GM12874 (cell line): ENCODE measurements around the gene PMF1.

Experiments
- CTCF ChIP-seq: IDR thresholded peaks from 2 replicates; pipeline ENCODE4 v1.5.1; 2011; ENCODE audit warnings: low read depth, mild to moderate bottlenecking, control low read depth, low read length, moderate library complexity; ENCODE audit not compliant: insufficient read depth

Gene PMF1

GRCh38 chr1:156177919-156178654 lies 34.7 kb upstream of the PMF1 start:
- TF ChIP-seq CTCF = no peak

GRCh38 chr1:156180471-156180870 lies 32.3 kb upstream of the PMF1 start:
- TF ChIP-seq CTCF = no peak

GRCh38 chr1:156191292-156191964 lies 21.4 kb upstream of the PMF1 start:
- no peak for TF ChIP-seq CTCF

DNA sequence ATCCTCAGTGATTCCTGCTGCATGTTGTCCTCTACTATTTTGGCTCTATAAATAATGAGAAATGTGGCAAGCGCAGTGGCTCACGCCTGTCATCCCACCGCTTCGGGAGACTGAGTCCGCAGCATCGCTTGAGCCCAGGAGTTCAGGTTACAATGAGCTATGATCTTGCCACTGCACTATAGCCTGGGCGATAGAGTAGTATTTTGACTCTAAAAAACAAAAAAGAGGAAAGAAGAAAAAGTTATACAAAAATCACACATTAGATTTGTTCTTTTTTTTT lies 19.7 kb upstream of the PMF1 start:
- TF ChIP-seq CTCF = no peak

DNA sequence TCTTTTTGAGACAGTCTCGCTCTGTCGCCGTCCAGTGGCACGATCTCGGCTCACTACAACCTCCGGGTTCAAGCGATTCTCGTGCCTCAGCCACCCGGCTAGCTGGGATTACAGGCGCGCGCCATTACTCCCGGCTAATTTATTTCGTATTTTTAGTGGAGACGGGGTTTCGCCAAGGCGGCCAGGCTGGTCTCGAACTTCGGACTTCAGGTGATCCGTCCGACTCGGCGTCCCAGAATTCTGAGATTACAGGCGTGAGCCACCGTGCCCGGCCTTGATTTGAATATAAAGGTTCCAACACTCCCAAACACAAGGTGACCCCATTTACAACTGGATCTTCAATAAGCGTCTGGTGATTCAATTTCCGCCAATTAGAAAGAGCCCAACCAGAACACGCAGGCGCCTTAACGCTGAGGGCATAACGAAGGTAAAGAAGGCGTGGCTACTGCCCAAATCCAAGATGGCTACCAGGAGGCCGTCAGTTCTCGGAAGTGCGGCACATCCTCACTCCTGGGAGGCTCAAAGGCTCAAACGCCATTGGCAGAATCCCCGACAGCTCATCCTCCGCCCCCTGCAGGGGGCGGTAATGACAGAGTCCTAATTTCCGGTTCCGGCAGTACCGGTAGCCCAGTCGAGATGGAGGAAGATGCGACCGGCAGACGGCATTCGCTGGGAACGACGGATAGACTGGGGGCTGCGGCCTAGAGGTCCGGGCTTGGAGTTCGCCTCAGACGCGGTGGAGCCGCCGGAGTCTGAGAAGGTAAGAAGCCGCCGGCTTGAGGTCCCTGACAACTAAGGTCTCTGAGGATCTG lies 19.1 kb upstream of the PMF1 start, which contains the start of gene SLC25A44:
SLC25A44 (plus strand) TSS at position 617 of the 812 bp plus-strand sequence. CDS start 5,744 bp downstream, outside the sequence.
- peak; percentile 36; the same call in 1 of the 2 replicates for TF ChIP-seq CTCF

DNA sequence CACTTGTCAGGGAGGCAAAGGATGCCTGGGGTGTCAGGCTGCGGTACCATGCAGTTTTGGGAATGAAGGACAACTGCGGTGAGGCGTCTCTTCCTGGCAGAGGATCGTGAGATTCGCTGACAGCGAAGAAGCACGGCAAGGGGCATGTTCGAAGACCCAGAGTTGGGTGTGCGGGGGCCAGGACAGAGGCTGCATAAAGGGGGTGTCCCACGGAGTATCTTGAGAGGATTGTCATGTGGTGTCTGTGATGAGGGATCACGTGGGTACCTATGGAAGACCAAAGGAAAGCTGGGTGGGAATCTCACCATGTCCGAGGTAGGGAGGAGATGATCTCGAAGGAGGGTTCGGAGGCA lies 18.5 kb upstream of the PMF1 start:
- TF ChIP-seq CTCF = no peak

- TF ChIP-seq CTCF = no peak
These were observed 17.0 kb upstream of the PMF1 start for GRCh38 chr1:156195853-156196252.
